LNCaP clone FGC (cell line): ENCODE data around the gene TMPRSS11D.

Experiments
- DNase-seq: peaks from one replicate; pipeline ENCODE4 v3.0.0-alpha.2; 2011; ENCODE audit warnings: low read depth
- H3K4me3 ChIP-seq: 2 replicates; pipeline ENCODE4 v1.5.1; 2011; ENCODE audit warnings: mild to moderate bottlenecking, low read depth, low read length, control low read depth
- CTCF ChIP-seq: IDR thresholded peaks from 2 replicates; pipeline ENCODE4 v1.5.1; 2012; ENCODE audit warnings: mild to moderate bottlenecking; ENCODE audit not compliant: control insufficient read depth, insufficient read depth; ENCODE audit errors: extremely low read depth

TMPRSS11D gene

GRCh38 chr4:67879486-67879885, 4.3 kb downstream of the TMPRSS11D start:
- TF ChIP-seq CTCF, result no peak
- H3K4me3 ChIP-seq, result no peak overlapping the region
- DNase-seq, result no peak

GRCh38 chr4:67877086-67877485, 6.7 kb downstream of the TMPRSS11D start:
- H3K4me3 ChIP-seq, result no peak overlapping the region
- TF ChIP-seq CTCF, result no peak
- DNase-seq, result no peak

GRCh38 chr4:67874986-67875385, 8.8 kb downstream of the TMPRSS11D start:
- TF ChIP-seq CTCF, result no peak
- no peak overlapping the region for H3K4me3 ChIP-seq
- DNase-seq, result no peak

GRCh38 chr4:67873116-67873515, 10.7 kb downstream of the TMPRSS11D start:
- no peak overlapping the region for H3K4me3 ChIP-seq
- no peak for TF ChIP-seq CTCF
- DNase-seq, result no peak

GRCh38 chr4:67871867-67872266, 11.9 kb downstream of the TMPRSS11D start:
- DNase-seq, result peak; percentile 31
- no peak overlapping the region for H3K4me3 ChIP-seq
- TF ChIP-seq CTCF, result peak; percentile 67

- no peak for TF ChIP-seq CTCF
- no peak for DNase-seq
- no peak overlapping the region for H3K4me3 ChIP-seq
Observed at GRCh38 chr4:67869580-67870190, 14.1 kb downstream of the TMPRSS11D start.

GRCh38 chr4:67861513-67861912, 22.3 kb downstream of the TMPRSS11D start:
- TF ChIP-seq CTCF, result no peak
- H3K4me3 ChIP-seq, result no peak overlapping the region
- DNase-seq, result no peak
